Neural crest cell (in vitro differentiated cells): Measurements from ENCODE around the gene SAMD14. TPM values are rescaled to one million over a fixed set of nuclear protein-coding genes. Genes with fewer than 3 reads are reported as not detected.

ENCODE experiments used
- DNase-seq: peaks from one replicate; pipeline ENCODE4 v3.0.0; 2021; ENCODE audit warnings: low read depth, mixed read lengths, low spot score
- H3K27ac Mint-ChIP-seq: one replicate; pipeline ENCODE4 v1.8.0; 2021; ENCODE audit warnings: mild to moderate bottlenecking, mixed read lengths; ENCODE audit not compliant: unreplicated experiment
- H3K27me3 Mint-ChIP-seq: 2 replicates; pipeline ENCODE4 v1.8.0; 2021; ENCODE audit warnings: low read depth, mild to moderate bottlenecking, mixed read lengths
- H3K36me3 Mint-ChIP-seq: 2 replicates; pipeline ENCODE4 v1.8.0; 2021; ENCODE audit warnings: low read depth, mild to moderate bottlenecking, mixed read lengths
- H3K4me1 Mint-ChIP-seq: 2 replicates; pipeline ENCODE4 v1.8.0; 2021; ENCODE audit warnings: mixed read lengths
- H3K4me3 Mint-ChIP-seq: one replicate; pipeline ENCODE4 v1.8.0; 2021; ENCODE audit warnings: mild to moderate bottlenecking, mixed read lengths
- H3K9me3 Mint-ChIP-seq: 2 replicates; pipeline ENCODE4 v1.8.0; 2021; ENCODE audit warnings: mixed read lengths
- total RNA-seq: library from RNA; stranded (reverse); gene quantifications from 2 replicates; pipeline ENCODE4 v1.2.1, GENCODE V29; 2021
- TF ChIP-seq, protein P1 (sequence below): fragments of 200-600 bp; sonication (generic); conservative IDR thresholded peaks from 2 replicates; pipeline ENCODE4 v1.5.0; 2021; ENCODE audit warnings: antibody characterized with exemption, mild to moderate bottlenecking

SAMD14 gene
- total RNA-seq, 1 donor from 2014 or later = 28.7 TPM

DNA sequence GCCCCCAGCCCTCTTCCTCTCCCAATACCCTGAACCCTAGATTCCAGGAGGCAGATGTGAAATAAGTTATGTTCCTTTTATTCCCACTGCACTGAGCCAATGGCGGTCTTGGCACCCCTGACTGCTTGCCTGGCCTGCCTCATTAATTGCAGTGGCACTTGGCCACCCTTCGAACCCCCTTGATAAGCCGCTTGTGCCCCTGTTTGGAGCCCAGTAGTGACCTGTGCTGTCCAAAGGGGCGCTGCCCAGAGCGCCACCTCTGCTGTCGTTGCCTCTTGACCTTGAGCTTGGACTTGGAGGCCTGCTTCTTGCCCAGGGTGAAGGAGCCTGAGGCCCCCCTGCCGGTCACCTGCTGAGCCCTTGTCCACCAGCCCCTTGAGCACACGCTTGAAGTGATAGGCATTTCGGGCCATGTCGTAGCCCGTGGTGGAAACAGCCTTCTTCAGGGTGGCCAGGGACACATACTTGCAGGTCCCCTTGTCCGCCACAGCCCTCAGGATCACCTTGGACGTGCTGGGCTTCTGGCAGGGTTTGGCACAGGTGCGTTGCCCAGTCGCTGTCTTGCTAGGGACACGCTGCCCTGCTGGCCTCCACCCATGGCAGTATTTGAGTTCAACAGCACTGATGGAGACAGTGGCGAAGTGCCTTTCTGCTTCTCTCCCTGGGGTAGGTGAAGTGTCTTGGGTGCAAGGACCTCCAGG is 41.6 kb upstream of the SAMD14 start:
- Mint-ChIP-seq H3K9me3 (no peaks in the 10 kb centered on the region), H3K4me3 (no peak overlapping the region), H3K27me3 (no peaks in the 10 kb centered on the region), H3K27ac (peak overlapping the region; percentile 12), H3K4me1 (peaks cover 18% of the 10 kb centered on the region), H3K36me3 (no peaks in the 10 kb centered on the region)
- TF ChIP-seq, protein P1, sequence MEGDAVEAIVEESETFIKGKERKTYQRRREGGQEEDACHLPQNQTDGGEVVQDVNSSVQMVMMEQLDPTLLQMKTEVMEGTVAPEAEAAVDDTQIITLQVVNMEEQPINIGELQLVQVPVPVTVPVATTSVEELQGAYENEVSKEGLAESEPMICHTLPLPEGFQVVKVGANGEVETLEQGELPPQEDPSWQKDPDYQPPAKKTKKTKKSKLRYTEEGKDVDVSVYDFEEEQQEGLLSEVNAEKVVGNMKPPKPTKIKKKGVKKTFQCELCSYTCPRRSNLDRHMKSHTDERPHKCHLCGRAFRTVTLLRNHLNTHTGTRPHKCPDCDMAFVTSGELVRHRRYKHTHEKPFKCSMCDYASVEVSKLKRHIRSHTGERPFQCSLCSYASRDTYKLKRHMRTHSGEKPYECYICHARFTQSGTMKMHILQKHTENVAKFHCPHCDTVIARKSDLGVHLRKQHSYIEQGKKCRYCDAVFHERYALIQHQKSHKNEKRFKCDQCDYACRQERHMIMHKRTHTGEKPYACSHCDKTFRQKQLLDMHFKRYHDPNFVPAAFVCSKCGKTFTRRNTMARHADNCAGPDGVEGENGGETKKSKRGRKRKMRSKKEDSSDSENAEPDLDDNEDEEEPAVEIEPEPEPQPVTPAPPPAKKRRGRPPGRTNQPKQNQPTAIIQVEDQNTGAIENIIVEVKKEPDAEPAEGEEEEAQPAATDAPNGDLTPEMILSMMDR = no peak
- DNase-seq = no peak

DNA sequence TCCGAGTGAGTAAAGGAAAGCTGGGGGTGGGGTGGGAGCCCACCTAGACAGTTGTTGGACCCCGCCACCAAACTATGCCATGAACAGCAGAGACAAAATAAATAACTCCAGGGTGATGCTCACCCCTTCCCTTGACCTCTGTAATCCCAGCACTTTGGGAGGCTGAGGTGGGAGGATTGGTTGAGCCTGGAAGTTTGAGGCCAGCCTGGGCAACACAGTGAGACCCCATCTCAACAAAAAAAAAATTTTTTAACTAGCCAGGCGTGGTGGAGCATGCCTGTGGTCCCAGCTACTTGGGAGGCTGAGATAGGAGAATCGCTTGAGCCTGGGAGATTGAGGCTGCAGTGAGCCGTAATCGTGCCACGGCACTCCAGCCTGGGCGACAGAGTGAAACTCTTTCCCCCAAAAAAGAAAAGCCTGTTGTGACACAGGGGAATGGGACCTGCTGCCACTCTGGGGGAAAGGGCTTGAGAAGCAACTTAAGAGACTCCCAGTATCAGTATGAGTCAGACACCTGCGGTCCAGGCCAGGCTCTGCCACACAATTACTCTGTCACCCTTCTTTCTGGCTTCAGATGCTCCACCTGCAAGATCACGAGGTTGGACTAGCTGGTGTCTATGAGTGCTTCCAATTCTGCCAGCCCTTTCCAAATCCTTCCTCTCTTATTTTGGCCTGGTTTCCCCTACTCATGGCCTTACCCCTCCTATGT is 40.9 kb upstream of the SAMD14 start:
- TF ChIP-seq, protein P1 = no peak
- Mint-ChIP-seq H3K4me1 (peaks cover 18% of the 10 kb centered on the region), H3K27ac (no peak overlapping the region), H3K27me3 (no peaks in the 10 kb centered on the region), H3K9me3 (no peaks in the 10 kb centered on the region), H3K4me3 (no peak overlapping the region), H3K36me3 (no peaks in the 10 kb centered on the region)
- DNase-seq = no peak

DNA sequence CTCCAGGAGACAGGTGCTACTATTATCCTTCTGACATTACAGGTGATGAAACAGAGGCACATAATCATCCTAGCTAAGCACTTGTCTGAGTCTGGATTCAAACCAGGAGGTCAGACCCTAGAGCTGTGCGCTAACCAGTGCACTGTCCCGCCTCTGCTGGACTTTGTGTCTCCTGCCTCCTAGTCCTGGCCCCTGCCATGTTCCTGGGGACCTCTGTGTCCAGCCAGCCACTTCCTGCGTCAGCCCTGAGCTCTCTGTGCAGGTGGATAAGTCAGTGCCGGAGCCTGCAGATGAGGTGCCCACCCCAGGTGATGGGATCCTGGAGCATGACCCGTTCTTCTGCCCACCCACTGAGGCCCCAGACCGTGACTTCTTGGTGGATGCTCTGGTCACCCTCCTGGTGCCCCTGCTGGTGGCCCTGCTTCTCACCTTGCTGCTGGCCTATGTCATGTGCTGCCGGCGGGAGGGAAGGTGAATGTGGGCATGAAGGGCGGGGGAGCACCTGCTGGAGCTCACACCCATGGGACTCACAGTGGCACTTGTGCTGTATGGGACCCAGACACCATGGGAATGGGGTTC is 40.0 kb upstream of the SAMD14 start:
- peaks cover 22% of the 10 kb centered on the region for H3K4me1 Mint-ChIP-seq
- DNase-seq = no peak
- H3K27me3 Mint-ChIP-seq = no peaks in the 10 kb centered on the region
- H3K36me3 Mint-ChIP-seq = no peaks in the 10 kb centered on the region
- TF ChIP-seq, protein P1 = no peak
- no peaks in the 10 kb centered on the region for H3K9me3 Mint-ChIP-seq
- no peak overlapping the region for H3K27ac Mint-ChIP-seq
- no peak overlapping the region for H3K4me3 Mint-ChIP-seq

DNA sequence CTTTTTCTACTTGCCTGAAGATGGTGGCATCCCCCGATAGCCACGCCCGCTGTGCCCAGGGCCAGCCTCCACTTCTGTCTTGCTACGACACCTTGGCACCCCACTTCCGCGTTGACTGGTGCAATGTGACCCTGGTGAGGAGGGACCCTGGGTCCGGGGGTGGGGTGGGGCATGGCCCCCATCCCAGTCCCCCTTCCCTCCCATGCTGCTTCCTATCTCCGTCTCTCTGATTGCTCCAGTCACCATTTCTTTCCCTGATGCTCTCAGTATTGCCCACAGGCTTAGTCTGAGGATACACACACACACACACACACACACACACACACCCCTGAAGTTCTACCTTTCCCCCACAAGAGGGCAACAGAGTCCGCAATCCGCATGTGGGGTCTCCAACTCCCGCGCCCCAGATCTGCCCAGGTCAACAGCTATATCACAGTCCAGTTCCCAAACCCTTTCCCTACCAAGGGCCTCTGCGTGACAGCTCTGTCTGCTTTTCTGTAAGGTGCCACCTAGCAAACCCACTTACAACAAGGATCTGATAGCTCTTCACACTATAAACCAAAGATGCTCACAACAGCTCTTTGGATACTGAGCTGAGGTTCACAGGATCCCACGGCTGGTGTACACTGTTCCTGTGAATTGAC is 39.3 kb upstream of the SAMD14 start:
- peaks cover 22% of the 10 kb centered on the region for H3K4me1 Mint-ChIP-seq

DNA sequence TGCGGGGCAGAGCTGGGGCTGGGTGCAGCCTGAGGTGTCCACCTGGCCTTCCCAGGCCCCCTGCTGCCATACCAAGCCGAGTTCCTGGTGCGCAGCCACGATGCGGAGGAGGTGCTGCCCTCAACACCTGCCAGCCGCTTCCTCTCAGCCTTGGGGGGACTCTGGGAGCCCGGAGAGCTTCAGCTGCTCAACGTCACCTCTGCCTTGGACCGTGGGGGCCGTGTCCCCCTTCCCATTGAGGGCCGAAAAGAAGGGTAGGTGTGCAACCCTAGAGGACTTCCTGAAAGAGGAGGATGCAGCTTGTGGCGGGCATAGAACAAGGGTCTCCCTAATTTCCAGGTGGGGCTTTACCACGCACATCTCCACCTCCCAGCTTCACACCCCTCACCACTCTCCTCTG is 38.4 kb upstream of the SAMD14 start:
- peaks cover 23% of the 10 kb centered on the region for H3K4me1 Mint-ChIP-seq
- DNase-seq = no peak
- TF ChIP-seq, protein P1 = no peak
- H3K9me3 Mint-ChIP-seq = no peaks in the 10 kb centered on the region
- no peak overlapping the region for H3K4me3 Mint-ChIP-seq
- H3K36me3 Mint-ChIP-seq = no peaks in the 10 kb centered on the region
- H3K27ac Mint-ChIP-seq = no peak overlapping the region
- H3K27me3 Mint-ChIP-seq = no peaks in the 10 kb centered on the region

More for the DNA sequence above, 39.3 kb upstream of the SAMD14 start:
- Mint-ChIP-seq H3K9me3 (no peaks in the 10 kb centered on the region), H3K4me3 (no peak overlapping the region), H3K27ac (no peak overlapping the region), H3K27me3 (no peaks in the 10 kb centered on the region), H3K36me3 (no peaks in the 10 kb centered on the region)
- TF ChIP-seq, protein P1 = peak; percentile 70
- peak; percentile 63 for DNase-seq
